GM12872 (cell line): ENCODE measurements around the gene REPS2.

Experiments
- CTCF ChIP-seq: IDR thresholded peaks from 3 replicates; pipeline ENCODE4 v1.5.1; 2011; ENCODE audit warnings: low read depth, mild to moderate bottlenecking, low read length, moderate library complexity; ENCODE audit not compliant: insufficient read depth

Gene REPS2

GRCh38 chrX:17185431-17185830, 239.0 kb downstream of the REPS2 start:
- no peak for TF ChIP-seq CTCF

GRCh38 chrX:17187136-17187756, 240.8 kb downstream of the REPS2 start:
- no peak for TF ChIP-seq CTCF

- no peak for TF ChIP-seq CTCF
These were observed 245.6 kb downstream of the REPS2 start for GRCh38 chrX:17192106-17192505.
